B cell (primary cell): ENCODE results near the gene MNAT1. TPM values are rescaled to one million over a fixed set of nuclear protein-coding genes. Genes with fewer than 3 reads are reported as not detected.

Experiments
- ATAC-seq: fragments of 200-7000 bp; cut with Tn5 transposase; one replicate; pipeline ENCODE4 v1.10.0; 2021; ENCODE audit warnings: low read depth, mild to moderate bottlenecking, moderate number of reproducible peaks, moderate library complexity
- CTCF ChIA-PET: fragments of 350-600 bp; sonication (Branson Sonifier 250); formaldehyde crosslinking; loops from one replicate; lab custom pipeline; 2021; ENCODE audit warnings: antibody characterized with exemption, inconsistent platforms; lab: Charles Lee
- POLR2A ChIA-PET: fragments of 350-600 bp; sonication (Branson Sonifier 250); formaldehyde crosslinking; loops from one replicate; lab custom pipeline; 2021; ENCODE audit warnings: antibody characterized with exemption; lab: Charles Lee
- DNase-seq: peaks from one replicate; pipeline ENCODE4 v3.0.0; 2013
- H2AFZ ChIP-seq: 2 replicates; pipeline ENCODE4 v1.6.1; 2012; ENCODE audit warnings: mild to moderate bottlenecking, low read depth, low read length; ENCODE audit not compliant: insufficient read depth, poor library complexity, severe bottlenecking
- H3K27ac ChIP-seq, 2 donors: 1 replicate in 1 of 2; 2 replicates in 1 of 2; pipeline ENCODE4 v1.5.1; 2012 to 2013; ENCODE audit warnings: low read length in 2 of 2, mild to moderate bottlenecking in 2 of 2, moderate library complexity in 1 of 2
- H3K27me3 ChIP-seq, 4 experiments: fragments of 200-600 bp in 1 of 4; sonication (generic) in 1 of 4; replicated peaks in 1 of 4; 1 replicate in 2 of 4; 2 replicates in 2 of 4; pipeline versions ENCODE4 v1.6.1 to v1.7.0; 2013 to 2016; ENCODE audit warnings: low read length in 3 of 4, mild to moderate bottlenecking in 2 of 4, mixed read lengths in 1 of 4, moderate library complexity in 1 of 4; ENCODE audit not compliant: insufficient read depth in 4 of 4, control insufficient read depth in 3 of 4; ENCODE audit errors: control extremely low read depth in 1 of 4
- H3K36me3 ChIP-seq, 2 experiments: replicated peaks in 1 of 2; 1 replicate in 1 of 2; 2 replicates in 1 of 2; pipeline versions ENCODE4 v1.6.1 to v1.7.1; 2013; ENCODE audit warnings: low read length in 1 of 2; ENCODE audit not compliant: insufficient read depth in 2 of 2, control insufficient read depth in 1 of 2; ENCODE audit errors: control extremely low read depth in 1 of 2, extremely low read depth in 1 of 2
- H3K4me1 ChIP-seq, 2 donors: fragments of 200-600 bp in 1 of 2; sonication (generic) in 1 of 2; 1 replicate in 1 of 2; 2 replicates in 1 of 2; pipeline versions ENCODE4 v1.5.1 to v1.6.1; 2013 to 2017; ENCODE audit warnings: low read length in 2 of 2; ENCODE audit not compliant: control insufficient read depth in 2 of 2, insufficient read depth in 2 of 2
- H3K4me2 ChIP-seq: replicated peaks from 2 replicates; pipeline ENCODE3; 2012; ENCODE audit warnings: mild to moderate bottlenecking, low read depth, low read length; ENCODE audit not compliant: poor library complexity, severe bottlenecking
- H3K4me3 ChIP-seq, 5 experiments: fragments of 200-600 bp in 1 of 5; sonication (generic) in 1 of 5; 1 replicate in 3 of 5; 2 replicates in 2 of 5; pipeline versions ENCODE4 v1.5.1 to v1.7.0; 2011 to 2016; ENCODE audit warnings: low read length in 4 of 5, mild to moderate bottlenecking in 4 of 5, low read depth in 2 of 5, control low read depth in 1 of 5, moderate library complexity in 1 of 5; ENCODE audit not compliant: insufficient read depth in 1 of 5; ENCODE audit errors: control extremely low read depth in 1 of 5, extremely low read depth in 1 of 5
- H3K79me2 ChIP-seq: fragments of 200-600 bp; sonication (generic); one replicate; pipeline ENCODE4 v1.6.0; 2016; ENCODE audit warnings: low read length; ENCODE audit not compliant: control insufficient read depth, insufficient read depth
- H3K9ac ChIP-seq: fragments of 200-600 bp; sonication (generic); 2 replicates; pipeline ENCODE4 v1.6.1; 2017; ENCODE audit warnings: mild to moderate bottlenecking, low read length, moderate library complexity
- H3K9me3 ChIP-seq, 3 donors: one replicate each; pipeline versions ENCODE4 v1.6.1 to v1.7.1; 2013; ENCODE audit warnings: low read length in 2 of 3; ENCODE audit not compliant: control insufficient read depth in 2 of 3, insufficient read depth in 1 of 3; ENCODE audit errors: control extremely low read depth in 1 of 3
- H4K20me1 ChIP-seq: 2 replicates; pipeline ENCODE4 v1.6.0; 2012; ENCODE audit warnings: mild to moderate bottlenecking, low read length; ENCODE audit not compliant: insufficient read depth, control insufficient read depth, poor library complexity, severe bottlenecking
- H3K27ac Mint-ChIP-seq: one replicate; pipeline ENCODE4 v1.8.0; 2021; ENCODE audit warnings: mixed read lengths
- H3K27me3 Mint-ChIP-seq: one replicate; pipeline ENCODE4 v1.8.0; 2021; ENCODE audit warnings: mixed read lengths
- H3K4me1 Mint-ChIP-seq: one replicate; pipeline ENCODE4 v1.8.0; 2021; ENCODE audit warnings: mixed read lengths
- H3K4me3 Mint-ChIP-seq: one replicate; pipeline ENCODE4 v1.8.0; 2021; ENCODE audit warnings: mixed read lengths
- H3K9me3 Mint-ChIP-seq: one replicate; pipeline ENCODE4 v1.8.0; 2022; ENCODE audit warnings: mixed read lengths; ENCODE audit not compliant: insufficient read depth
- CTCF ChIP-seq: fragments of 200-600 bp; IDR thresholded peaks from one replicate; pipeline ENCODE4 v1.8.0; 2022; ENCODE audit warnings: antibody characterized with exemption, mild to moderate bottlenecking
- EZH2 ChIP-seq: IDR thresholded peaks from 2 replicates; pipeline ENCODE4 v1.6.1; 2012; ENCODE audit warnings: borderline replicate concordance, low read depth, mild to moderate bottlenecking, moderate library complexity, low read length; ENCODE audit not compliant: insufficient read depth, poor library complexity, severe bottlenecking
- WGBS: methylation state at CpG from one replicate; pipeline ENCODE4 v1.1.5; 2013; ENCODE audit warnings: missing lambda C conversion rate; ENCODE audit not compliant: insufficient coverage; 5-methylcytosine and 5-hydroxymethylcytosine counted together
- intact Hi-C: fragments of 100-400 bp; cut with micrococcal nuclease; formaldehyde crosslinking; loops from one replicate; pipeline ENCODE4 v1.10.0; 2022
- polyA plus RNA-seq: library from polyadenylated mRNA; depleted of rRNA; stranded (reverse); fragments of >200 nt; gene quantifications from 2 replicates; pipeline ENCODE4 v1.2.3, GENCODE V29; 2012
- total RNA-seq, 2 donors: library from RNA; stranded (reverse); fragments of 120-200 nt in 1 of 2; gene quantifications; 1 replicate in 1 of 2; 2 replicates in 1 of 2; pipeline versions ENCODE4 v1.2.3 to v1.2.4, GENCODE V29; 2013 to 2022

The MNAT1 gene
- total and polyA plus RNA-seq, 2 donors (not counting 1 experiment from before 2014, with no cell fraction given), result 15.2 to 28.2 TPM

- Mint-ChIP-seq H3K9me3 (no peaks in the 10 kb centered on the region), H3K4me1 (peaks cover 8% of the 10 kb centered on the region), H3K4me3 (no peak overlapping the region), H3K27ac (no peak overlapping the region), H3K27me3 (no peaks in the 10 kb centered on the region)
- Histone ChIP-seq H3K4me2 (no peak overlapping the region), H2AFZ (no peak overlapping the region), H3K9me3 (no peaks in the 10 kb centered on the region), H3K27ac (no peak overlapping the region), H3K4me3 (no peak overlapping the region), H3K79me2 (no peaks in the 10 kb centered on the region), H4K20me1 (peaks cover 7% of the 10 kb centered on the region), H3K36me3 (no peaks in the 10 kb centered on the region), H3K4me1 (peaks cover 2 to 3% of the 10 kb centered on the region in 2 donors), H3K9ac (no peak overlapping the region), H3K27me3 (no peaks in the 10 kb centered on the region)
- ATAC-seq, result no peak
- no peak for DNase-seq
- TF ChIP-seq EZH2 (no peak), CTCF (no peak)
- intact Hi-C loops, result no loop called here
- POLR2A ChIA-PET, result no interaction called here
- CTCF ChIA-PET, result no interaction called here
Measured at GRCh38 chr14:60905923-60906322, 171.4 kb downstream of the MNAT1 start.

- no peak overlapping the region for H3K4me3 Mint-ChIP-seq
- ChIA-PET CTCF (no interaction called here), POLR2A (no interaction called here)
- TF ChIP-seq CTCF (no peak), EZH2 (no peak)
- Histone ChIP-seq H3K9me3 (peaks cover 0 to 7% (median 0%) of the 10 kb centered on the region in 3 donors), H4K20me1 (no peaks in the 10 kb centered on the region), H3K9ac (no peak overlapping the region), H3K4me2 (no peak overlapping the region), H3K79me2 (peaks cover 7% of the 10 kb centered on the region), H3K36me3 (peaks cover 0 to 7% of the 10 kb centered on the region in 2 experiments), H3K27me3 (no peaks in the 10 kb centered on the region), H3K27ac (no peak overlapping the region), H2AFZ (no peak overlapping the region), H3K4me3 (no peak overlapping the region), H3K4me1 (no peaks in the 10 kb centered on the region)
- DNase-seq (no peak), ATAC-seq (no peak)
- intact Hi-C loops, result no loop called here
- WGBS, result 100% methylated on average over 1 of the region's 3 CpGs
- no peak overlapping the region for H3K27ac Mint-ChIP-seq
- H3K9me3 Mint-ChIP-seq, result peaks cover 2% of the 10 kb centered on the region
- peaks cover 6% of the 10 kb centered on the region for H3K4me1 Mint-ChIP-seq
- no peaks in the 10 kb centered on the region for H3K27me3 Mint-ChIP-seq
Measured at GRCh38 chr14:60915781-60916180, 181.2 kb downstream of the MNAT1 start.
